AG09319 (cell line): Measurements from ENCODE around the gene CSF3R.

ENCODE experiments used
- DNase-seq: peaks from one replicate; pipeline ENCODE4 v3.0.0-alpha.2; 2010; ENCODE audit warnings: low read depth; ENCODE audit errors: extremely low read depth
- CTCF ChIP-seq: IDR thresholded peaks from 2 replicates; pipeline ENCODE4 v1.5.1; 2011; ENCODE audit warnings: low read depth, mild to moderate bottlenecking, inconsistent platforms, low read length, moderate library complexity

Gene CSF3R

GRCh38 chr1:36467700-36468455 lies 14.8 kb downstream of the CSF3R start:
- TF ChIP-seq CTCF: no peak
- DNase-seq: no peak

GRCh38 chr1:36467027-36467410 lies 15.7 kb downstream of the CSF3R start:
- no peak for DNase-seq
- no peak for TF ChIP-seq CTCF

GRCh38 chr1:36466370-36467026 lies 16.2 kb downstream of the CSF3R start:
- no peak for DNase-seq
- TF ChIP-seq CTCF: no peak

GRCh38 chr1:36465731-36466369 lies 16.9 kb downstream of the CSF3R start:
- DNase-seq: no peak

GRCh38 chr1:36464605-36465393 lies 17.9 kb downstream of the CSF3R start:
- no peak for DNase-seq
- TF ChIP-seq CTCF: no peak

More at GRCh38 chr1:36465731-36466369, 16.9 kb downstream of the CSF3R start:
- no peak for TF ChIP-seq CTCF

GRCh38 chr1:36463803-36464604 lies 18.7 kb downstream of the CSF3R start, which contains the start of gene MRPS15:
Gene MRPS15 (minus strand): TSS chr1:36464384. CDS start chr1:36464275, 109 bp downstream.
- DNase-seq: peak; percentile 83
- no peak for TF ChIP-seq CTCF
